ENCODE measurements around the gene GABPB1.

Gene GABPB1

GRCh38 chr15:50241684-50242450 lies 113.1 kb downstream of the GABPB1 start:
- DNase-seq (ENCODE audit: low read depth), result no peak

GRCh38 chr15:50238255-50238654 lies 116.7 kb downstream of the GABPB1 start:
- no peak for DNase-seq (ENCODE audit: low read depth)

GRCh38 chr15:50236433-50236832 lies 118.6 kb downstream of the GABPB1 start:
- DNase-seq (ENCODE audit: low read depth), result no peak

- no peak for DNase-seq (ENCODE audit: low read depth)
These were observed 119.2 kb downstream of the GABPB1 start for GRCh38 chr15:50235794-50236193.

GRCh38 chr15:50234764-50235163 lies 120.2 kb downstream of the GABPB1 start:
- DNase-seq (ENCODE audit: low read depth), result no peak

- no peak for DNase-seq (ENCODE audit: low read depth)
These were observed 121.7 kb downstream of the GABPB1 start for GRCh38 chr15:50233192-50233736.

DNA sequence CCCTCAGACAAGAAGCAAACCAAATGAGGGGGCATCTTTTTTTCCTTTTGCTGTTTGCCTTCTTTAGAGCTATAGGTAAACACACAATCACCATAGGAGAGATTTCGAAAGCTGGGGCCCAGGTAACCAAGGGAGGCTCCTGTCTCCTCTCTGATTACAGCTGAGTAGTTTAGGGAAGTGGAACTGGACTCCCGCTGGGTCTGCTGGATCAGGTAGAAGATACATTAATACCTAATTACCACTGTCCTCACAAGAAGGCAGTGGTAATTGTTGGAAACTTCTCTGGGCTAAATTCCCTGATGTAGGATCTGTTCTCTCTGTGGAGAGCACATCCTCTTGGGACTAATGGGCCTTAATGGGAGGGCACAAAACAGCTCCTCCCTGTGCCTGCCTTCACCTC lies 122.2 kb downstream of the GABPB1 start:
- DNase-seq (ENCODE audit: low read depth), result no peak

DNA sequence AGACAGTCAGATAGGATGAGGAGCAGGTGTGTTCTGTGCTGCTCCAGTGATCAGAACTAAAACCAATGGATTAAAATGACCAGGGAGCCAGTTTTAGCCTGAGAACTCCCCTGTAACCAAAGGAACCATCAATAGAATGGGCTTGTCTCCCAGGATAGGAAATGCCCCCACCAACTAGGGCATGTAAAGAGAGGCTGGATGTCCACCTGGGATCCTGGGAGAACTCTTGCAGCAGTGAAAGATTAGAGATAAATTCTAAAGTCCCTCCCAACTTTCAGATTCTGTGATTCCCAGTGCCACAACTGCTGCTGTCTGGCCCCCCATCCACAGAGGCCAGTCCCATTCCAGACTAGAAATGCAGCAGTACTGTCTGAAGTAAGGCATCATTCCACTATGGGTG lies 123.2 kb downstream of the GABPB1 start:
- no peak for DNase-seq (ENCODE audit: low read depth)

GRCh38 chr15:50229336-50229735 lies 125.7 kb downstream of the GABPB1 start:
- no peak for DNase-seq (ENCODE audit: low read depth)

GRCh38 chr15:50228866-50229265 lies 126.1 kb downstream of the GABPB1 start:
- no peak for DNase-seq (ENCODE audit: low read depth)

GRCh38 chr15:50227076-50227475 lies 127.9 kb downstream of the GABPB1 start:
- no peak for DNase-seq (ENCODE audit: low read depth)

DNA sequence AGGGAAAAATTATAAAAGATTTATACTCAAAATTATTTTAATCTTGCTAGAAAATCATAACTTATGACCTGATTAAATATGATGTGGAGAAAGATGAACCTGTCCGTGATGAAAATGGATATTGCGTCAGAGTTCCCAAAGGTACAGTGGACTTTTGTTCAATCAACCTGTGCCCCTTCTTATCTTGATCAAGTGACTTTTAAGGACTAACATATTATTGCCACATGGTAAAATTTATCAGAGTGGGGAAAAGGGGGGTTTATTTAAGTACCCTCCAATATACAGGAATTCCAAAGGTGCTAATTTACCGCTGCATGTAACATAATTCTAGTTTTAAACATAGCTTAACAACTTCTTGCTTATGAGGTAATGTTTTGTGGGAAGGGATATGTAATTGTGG lies 129.1 kb downstream of the GABPB1 start:
- DNase-seq (ENCODE audit: low read depth), result no peak
